ENCODE data around the gene LRRC52. TPM values are rescaled to one million over a fixed set of nuclear protein-coding genes. Genes with fewer than 3 reads are reported as not detected.

Gene LRRC52
- polyA plus RNA-seq, result not detected

GRCh38 chr1:165543532-165544438 is at the start of gene LRRC52:
Gene LRRC52 (plus strand): TSS chr1:165544000. CDS start chr1:165544297, 297 bp downstream.
- no peak within 1 kb of the TSS for H3K27ac Mint-ChIP-seq
- peaks cover 5 to 25% (median 10%) of the 10 kb centered on the region in 3 donors for H3K27me3 Mint-ChIP-seq (ENCODE audit: low read depth in 3 of 3)
- no peaks in the 10 kb centered on the region for H3K4me1 Mint-ChIP-seq
- DNase-seq, result no peak
- H3K36me3 Mint-ChIP-seq, result no peaks in the 10 kb centered on the region
- no peak within 1 kb of the TSS for H3K4me3 Mint-ChIP-seq
- H3K9me3 Mint-ChIP-seq, result peaks cover 0 to 7% (median 0%) of the 10 kb centered on the region in 6 donors

GRCh38 chr1:165494949-165495857 is 48.6 kb upstream of the LRRC52 start:
- Mint-ChIP-seq H3K36me3 (no peaks in the 10 kb centered on the region), H3K4me1 (no peaks in the 10 kb centered on the region), H3K27me3 (ENCODE audit: low read depth in 3 of 3) (peaks cover 0 to 16% (median 2%) of the 10 kb centered on the region in 3 donors), H3K4me3 (no peak overlapping the region), H3K27ac (no peak overlapping the region), H3K9me3 (no peaks in the 10 kb centered on the region)
- no peak for DNase-seq

- Mint-ChIP-seq H3K27ac (no peak overlapping the region), H3K27me3 (ENCODE audit: low read depth in 3 of 3) (peaks cover 0 to 16% (median 2%) of the 10 kb centered on the region in 3 donors), H3K4me1 (no peaks in the 10 kb centered on the region), H3K4me3 (no peak overlapping the region), H3K36me3 (no peaks in the 10 kb centered on the region), H3K9me3 (no peaks in the 10 kb centered on the region)
- DNase-seq, result no peak
Measured at GRCh38 chr1:165495858-165496205, 48.0 kb upstream of the LRRC52 start.

- peaks cover 0 to 16% (median 2%) of the 10 kb centered on the region in 3 donors for H3K27me3 Mint-ChIP-seq (ENCODE audit: low read depth in 3 of 3)
- no peaks in the 10 kb centered on the region for H3K36me3 Mint-ChIP-seq
- H3K27ac Mint-ChIP-seq, result no peak overlapping the region
- no peak for DNase-seq
- no peaks in the 10 kb centered on the region for H3K9me3 Mint-ChIP-seq
- H3K4me3 Mint-ChIP-seq, result no peak overlapping the region
- H3K4me1 Mint-ChIP-seq, result no peaks in the 10 kb centered on the region
Measured at GRCh38 chr1:165496501-165496900, 47.3 kb upstream of the LRRC52 start.

- Mint-ChIP-seq H3K9me3 (peaks cover 0 to 5% (median 0%) of the 10 kb centered on the region in 6 donors), H3K4me1 (no peaks in the 10 kb centered on the region)
- no peak for DNase-seq
Measured at GRCh38 chr1:165497069-165498013, 46.5 kb upstream of the LRRC52 start.

GRCh38 chr1:165501330-165501969 is 42.4 kb upstream of the LRRC52 start:
- Mint-ChIP-seq H3K4me1 (no peaks in the 10 kb centered on the region), H3K36me3 (no peaks in the 10 kb centered on the region), H3K27me3 (ENCODE audit: low read depth in 3 of 3) (peaks cover 5 to 8% (median 6%) of the 10 kb centered on the region in 3 donors), H3K4me3 (no peak overlapping the region), H3K9me3 (peaks cover 0 to 5% (median 0%) of the 10 kb centered on the region in 6 donors), H3K27ac (no peak overlapping the region)
- DNase-seq, result no peak

More at GRCh38 chr1:165497069-165498013, 46.5 kb upstream of the LRRC52 start:
- Mint-ChIP-seq H3K27me3 (ENCODE audit: low read depth in 3 of 3) (peaks cover 2 to 16% (median 3%) of the 10 kb centered on the region in 3 donors), H3K4me3 (no peak overlapping the region), H3K36me3 (no peaks in the 10 kb centered on the region), H3K27ac (no peak overlapping the region)

GRCh38 chr1:165501970-165502348 is 41.8 kb upstream of the LRRC52 start:
- DNase-seq, result no peak
- peaks cover 0 to 5% (median 0%) of the 10 kb centered on the region in 6 donors for H3K9me3 Mint-ChIP-seq
- peaks cover 5 to 8% (median 6%) of the 10 kb centered on the region in 3 donors for H3K27me3 Mint-ChIP-seq (ENCODE audit: low read depth in 3 of 3)
- no peaks in the 10 kb centered on the region for H3K4me1 Mint-ChIP-seq
- no peaks in the 10 kb centered on the region for H3K36me3 Mint-ChIP-seq
- no peak overlapping the region for H3K27ac Mint-ChIP-seq
- H3K4me3 Mint-ChIP-seq, result no peak overlapping the region

- H3K4me3 Mint-ChIP-seq, result no peak overlapping the region
Measured at GRCh38 chr1:165507570-165507969, 36.2 kb upstream of the LRRC52 start.

GRCh38 chr1:165508291-165508690 is 35.5 kb upstream of the LRRC52 start:
- Mint-ChIP-seq H3K4me1 (no peaks in the 10 kb centered on the region), H3K9me3 (no peaks in the 10 kb centered on the region), H3K36me3 (no peaks in the 10 kb centered on the region), H3K4me3 (no peak overlapping the region), H3K27ac (no peak overlapping the region), H3K27me3 (ENCODE audit: low read depth in 3 of 3) (peaks cover 2 to 11% (median 5%) of the 10 kb centered on the region in 3 donors)
- DNase-seq, result no peak

More at GRCh38 chr1:165507570-165507969, 36.2 kb upstream of the LRRC52 start:
- H3K36me3 Mint-ChIP-seq, result no peaks in the 10 kb centered on the region
- H3K9me3 Mint-ChIP-seq, result no peaks in the 10 kb centered on the region
- no peak overlapping the region for H3K27ac Mint-ChIP-seq
- no peak for DNase-seq
- no peaks in the 10 kb centered on the region for H3K4me1 Mint-ChIP-seq
- H3K27me3 Mint-ChIP-seq (ENCODE audit: low read depth in 3 of 3), result peaks cover 2 to 10% (median 5%) of the 10 kb centered on the region in 3 donors

- H3K27me3 Mint-ChIP-seq (ENCODE audit: low read depth in 3 of 3), result peaks cover 0 to 3% (median 0%) of the 10 kb centered on the region in 3 donors
- H3K4me1 Mint-ChIP-seq, result no peaks in the 10 kb centered on the region
- no peaks in the 10 kb centered on the region for H3K36me3 Mint-ChIP-seq
- peaks cover 0 to 4% (median 0%) of the 10 kb centered on the region in 6 donors for H3K9me3 Mint-ChIP-seq
- no peak for DNase-seq
- H3K4me3 Mint-ChIP-seq, result no peak overlapping the region
- no peak overlapping the region for H3K27ac Mint-ChIP-seq
Measured at GRCh38 chr1:165512816-165513215, 31.0 kb upstream of the LRRC52 start.

GRCh38 chr1:165516469-165516868 is 27.3 kb upstream of the LRRC52 start:
- DNase-seq, result no peak
- Mint-ChIP-seq H3K27ac (no peak overlapping the region), H3K9me3 (peaks cover 0 to 13% (median 6%) of the 10 kb centered on the region in 6 donors), H3K4me3 (no peak overlapping the region), H3K36me3 (no peaks in the 10 kb centered on the region), H3K4me1 (no peaks in the 10 kb centered on the region), H3K27me3 (ENCODE audit: low read depth in 3 of 3) (peaks cover 4 to 7% (median 7%) of the 10 kb centered on the region in 3 donors)

GRCh38 chr1:165520646-165521045 is 23.2 kb upstream of the LRRC52 start:
- Mint-ChIP-seq H3K4me3 (no peak overlapping the region), H3K27ac (no peak overlapping the region), H3K36me3 (no peaks in the 10 kb centered on the region), H3K27me3 (ENCODE audit: low read depth in 3 of 3) (peaks cover 8 to 16% (median 12%) of the 10 kb centered on the region in 3 donors), H3K4me1 (no peaks in the 10 kb centered on the region), H3K9me3 (peaks cover 3 to 18% (median 13%) of the 10 kb centered on the region in 6 donors)
- no peak for DNase-seq

Measured in immature natural killer cell (primary cell).